SH-SY5Y (cell line): Measurements from ENCODE around the gene VSIR.

Experiments
- GATA2 ChIP-seq: IDR thresholded peaks from 2 replicates; pipeline ENCODE4 v1.6.1; 2011; ENCODE audit warnings: mild to moderate bottlenecking, low read depth, low read length
- GATA3 ChIP-seq: IDR thresholded peaks from 2 replicates; pipeline ENCODE4 v1.6.1; 2011; ENCODE audit warnings: low read depth, mild to moderate bottlenecking, low read length, moderate library complexity

GRCh38 chr10:71809628-71810027 is 36.3 kb upstream of the VSIR start:
- TF ChIP-seq GATA2, result no peak
- TF ChIP-seq GATA3, result no peak
